MM.1S (cell line): ENCODE measurements around the gene ARHGEF12.

ENCODE experiments used
- EZH2 ChIP-seq: fragments of 300-600 bp; sonication (generic); optimal IDR thresholded peaks from 2 replicates; pipeline ENCODE3; 2017; ENCODE audit warnings: low read depth, mild to moderate bottlenecking, antibody characterized with exemption, low read length, mixed read lengths
- EZH2phosphoT487 ChIP-seq: fragments of 300-600 bp; sonication (generic); IDR thresholded peaks from 2 replicates; pipeline ENCODE4 v1.6.1; 2018; ENCODE audit warnings: antibody characterized with exemption, low read length
- TF ChIP-seq, protein P1 (sequence below): fragments of 300-600 bp; sonication (generic); IDR thresholded peaks from 2 replicates; pipeline ENCODE4 v1.5.1; 2016; ENCODE audit warnings: antibody characterized with exemption, low read length, mixed read lengths

- TF ChIP-seq, protein P1, sequence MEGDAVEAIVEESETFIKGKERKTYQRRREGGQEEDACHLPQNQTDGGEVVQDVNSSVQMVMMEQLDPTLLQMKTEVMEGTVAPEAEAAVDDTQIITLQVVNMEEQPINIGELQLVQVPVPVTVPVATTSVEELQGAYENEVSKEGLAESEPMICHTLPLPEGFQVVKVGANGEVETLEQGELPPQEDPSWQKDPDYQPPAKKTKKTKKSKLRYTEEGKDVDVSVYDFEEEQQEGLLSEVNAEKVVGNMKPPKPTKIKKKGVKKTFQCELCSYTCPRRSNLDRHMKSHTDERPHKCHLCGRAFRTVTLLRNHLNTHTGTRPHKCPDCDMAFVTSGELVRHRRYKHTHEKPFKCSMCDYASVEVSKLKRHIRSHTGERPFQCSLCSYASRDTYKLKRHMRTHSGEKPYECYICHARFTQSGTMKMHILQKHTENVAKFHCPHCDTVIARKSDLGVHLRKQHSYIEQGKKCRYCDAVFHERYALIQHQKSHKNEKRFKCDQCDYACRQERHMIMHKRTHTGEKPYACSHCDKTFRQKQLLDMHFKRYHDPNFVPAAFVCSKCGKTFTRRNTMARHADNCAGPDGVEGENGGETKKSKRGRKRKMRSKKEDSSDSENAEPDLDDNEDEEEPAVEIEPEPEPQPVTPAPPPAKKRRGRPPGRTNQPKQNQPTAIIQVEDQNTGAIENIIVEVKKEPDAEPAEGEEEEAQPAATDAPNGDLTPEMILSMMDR, result no peak
- TF ChIP-seq EZH2 (no peak), EZH2phosphoT487 (no peak)
These were observed 148.5 kb downstream of the ARHGEF12 start for GRCh38 chr11:120484722-120485121.
